SW 1271 (cell line): Measurements from ENCODE around the gene PSMA1.
"Not testable (repeated sequence)": the region's sequence is repeated elsewhere in the genome, so short reads cannot be mapped to it uniquely, and the experiment has no call there.

ENCODE experiments used
- DNase-seq, 2 experiments: peaks; one replicate each; lab custom pipeline; 2025; lab: John Stamatoyannopoulos, UW

The PSMA1 gene

DNA sequence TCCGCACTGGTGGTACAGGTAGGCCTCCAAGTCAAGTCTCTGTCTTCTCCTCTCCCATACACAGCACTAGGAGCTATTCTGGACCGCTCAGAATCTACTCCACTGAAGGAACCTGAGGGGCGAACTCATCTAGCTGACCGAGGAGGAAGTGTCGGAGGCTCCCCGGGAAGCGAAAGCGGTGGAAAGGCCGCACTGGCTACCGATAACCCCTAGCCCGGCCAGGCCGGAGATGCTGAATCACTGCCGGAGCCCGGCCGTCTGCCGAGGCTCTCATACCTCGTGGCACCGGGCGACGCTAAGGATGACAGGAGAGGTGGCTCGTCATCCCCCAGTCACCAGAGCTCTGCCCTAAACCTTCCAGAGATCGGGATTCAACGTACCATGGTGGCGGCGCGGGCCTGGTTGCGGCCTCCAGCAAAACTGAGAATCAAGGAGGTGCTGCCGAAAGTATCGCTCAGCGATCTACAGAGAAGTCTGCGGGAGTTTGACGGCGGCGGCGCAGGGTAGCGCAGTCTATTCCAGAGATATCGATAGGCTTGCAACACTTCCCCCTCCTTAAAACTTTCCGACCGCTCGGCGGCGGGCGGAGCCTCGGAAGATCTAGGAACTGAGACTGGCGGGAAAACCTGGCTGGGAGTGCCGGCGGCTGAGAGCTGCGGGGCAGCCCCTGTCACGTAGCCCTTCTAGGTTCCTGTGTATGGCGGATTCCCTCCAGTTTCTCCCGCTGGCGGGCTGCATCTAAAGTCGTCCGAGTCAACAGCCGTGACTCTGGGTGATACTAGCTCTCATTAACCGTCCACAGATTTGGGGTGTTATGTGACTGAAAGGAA, at the start of gene PSMA1:
Gene PSMA1, minus strand, starts transcription at position 470 of the 830 bp plus-strand sequence. Its CDS starts 87 bp downstream, at position 383.
- DNase-seq = peak; percentile 81 to 97

DNA sequence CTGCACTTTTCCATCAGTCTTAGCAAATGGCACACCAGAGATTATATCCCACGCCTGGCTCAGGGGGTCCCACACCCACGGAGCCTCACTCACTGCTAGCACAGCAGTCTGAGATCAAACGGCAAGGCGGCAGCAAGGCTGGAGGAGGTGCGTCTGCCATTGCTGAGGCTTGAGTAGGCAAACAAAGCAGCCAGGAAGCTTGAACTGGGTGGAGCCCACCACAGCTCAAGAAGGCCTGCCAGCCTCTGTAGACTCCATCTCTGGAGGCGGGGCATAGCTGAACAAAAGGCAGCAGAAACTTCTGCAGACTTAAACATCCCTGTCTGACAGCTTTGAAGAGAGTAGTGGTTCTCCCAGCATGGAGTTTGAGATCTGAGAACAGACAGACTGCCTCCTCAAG, 49.3 kb upstream of the PSMA1 start:
- not testable (repeated sequence) for DNase-seq

GRCh38 chr11:14567064-14567651, 47.0 kb upstream of the PSMA1 start:
- no peak for DNase-seq

- DNase-seq = no peak
Observed at GRCh38 chr11:14566331-14567063, 46.3 kb upstream of the PSMA1 start.

GRCh38 chr11:14565845-14566244, 45.7 kb upstream of the PSMA1 start:
- DNase-seq = no peak

DNA sequence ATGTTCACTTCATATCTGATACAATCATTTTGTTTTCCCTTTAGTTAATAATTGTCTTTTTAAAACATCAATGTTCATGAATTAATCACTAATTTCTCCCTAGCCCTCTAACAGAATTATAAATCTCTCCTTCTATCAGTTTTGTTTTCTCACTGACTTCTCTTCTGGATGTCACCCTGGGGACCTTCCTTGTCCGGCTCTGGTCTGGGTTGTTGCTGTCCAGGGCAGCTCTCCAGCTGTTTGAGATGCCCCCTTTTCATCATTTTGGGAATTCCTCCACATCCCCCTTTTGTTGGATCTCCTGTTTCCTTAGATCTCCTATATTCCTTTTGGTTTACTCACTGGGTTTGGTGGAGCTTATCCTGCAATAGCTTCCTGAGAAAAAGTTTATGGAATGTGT, 35.6 kb upstream of the PSMA1 start:
- no peak for DNase-seq

DNA sequence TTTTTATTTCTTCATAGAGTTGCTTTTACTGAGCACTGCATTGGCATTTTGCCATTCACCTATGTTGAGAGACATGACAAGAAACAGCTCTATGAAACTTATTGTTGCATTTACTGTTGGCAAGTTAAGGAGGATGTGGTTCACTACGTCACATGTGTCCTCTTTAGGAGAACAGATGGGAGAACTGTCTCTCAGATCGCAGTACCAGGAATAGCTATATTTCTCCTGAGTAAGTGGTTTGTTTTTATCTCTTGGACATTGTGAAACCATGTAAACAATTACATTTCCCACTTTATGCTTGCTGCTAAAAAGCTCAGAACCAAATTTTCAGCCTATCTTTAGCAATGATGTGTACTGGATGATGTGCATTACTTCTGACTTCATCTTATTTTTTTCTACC, 34.8 kb upstream of the PSMA1 start:
- no peak for DNase-seq

DNA sequence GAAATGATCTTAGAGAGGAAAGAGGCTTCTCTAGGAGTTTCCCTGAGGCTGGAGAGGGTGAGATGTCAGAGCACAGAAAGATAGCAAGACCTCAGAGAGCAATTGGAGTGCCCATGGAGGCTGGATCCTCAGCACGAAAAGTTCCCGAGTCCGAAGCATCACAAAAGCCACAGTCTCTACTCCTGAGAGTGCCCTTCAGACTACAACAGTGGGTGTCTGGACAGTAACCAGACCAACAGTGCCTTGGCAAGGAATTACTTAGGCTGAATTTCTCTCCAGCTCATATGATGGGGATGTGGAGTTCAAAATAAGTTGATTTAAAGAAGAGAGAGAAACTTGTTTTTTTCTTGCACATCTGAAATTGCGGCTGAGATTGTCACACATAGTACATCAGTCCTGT, 31.9 kb upstream of the PSMA1 start:
- DNase-seq = no peak

DNA sequence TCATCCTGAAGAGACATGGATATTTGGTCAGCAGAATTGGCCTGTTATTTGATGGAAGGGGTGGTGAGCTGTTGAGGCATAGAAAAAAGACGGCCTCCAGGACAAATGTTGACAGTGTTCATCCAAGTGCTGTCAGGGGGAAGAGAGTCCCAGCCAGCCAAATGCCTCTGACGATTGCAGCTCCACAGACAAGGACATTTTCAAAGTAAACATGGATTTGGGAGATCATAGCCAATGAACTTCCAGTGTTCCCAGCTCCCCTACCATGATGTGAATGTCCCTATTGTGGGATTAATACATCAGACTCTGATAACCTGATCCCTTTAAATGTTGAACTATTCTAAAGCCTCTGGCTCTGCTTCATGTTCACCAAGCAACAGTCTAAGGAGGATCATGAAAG, 31.2 kb upstream of the PSMA1 start:
- no peak for DNase-seq

GRCh38 chr11:14549891-14550290, 29.7 kb upstream of the PSMA1 start:
- DNase-seq = no peak

DNA sequence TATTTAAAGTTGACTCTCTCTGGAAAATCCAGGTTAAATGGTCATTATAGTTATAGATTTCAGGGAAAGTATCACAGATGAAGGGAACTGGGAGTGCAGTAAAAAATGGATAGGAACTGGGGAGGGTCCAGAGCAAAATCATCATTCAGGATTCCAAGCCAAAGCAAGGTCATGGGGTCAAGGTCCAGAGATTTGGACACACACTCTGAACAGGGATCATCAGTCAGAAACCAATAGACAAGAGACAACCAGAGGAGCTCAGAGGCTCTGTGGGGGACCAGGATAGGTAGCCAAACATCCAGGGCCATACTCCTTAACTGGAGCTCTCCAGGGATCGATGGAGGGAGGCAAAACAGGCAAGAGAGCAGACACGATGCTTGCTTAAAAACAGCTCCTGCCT, 27.3 kb upstream of the PSMA1 start:
- no peak for DNase-seq

DNA sequence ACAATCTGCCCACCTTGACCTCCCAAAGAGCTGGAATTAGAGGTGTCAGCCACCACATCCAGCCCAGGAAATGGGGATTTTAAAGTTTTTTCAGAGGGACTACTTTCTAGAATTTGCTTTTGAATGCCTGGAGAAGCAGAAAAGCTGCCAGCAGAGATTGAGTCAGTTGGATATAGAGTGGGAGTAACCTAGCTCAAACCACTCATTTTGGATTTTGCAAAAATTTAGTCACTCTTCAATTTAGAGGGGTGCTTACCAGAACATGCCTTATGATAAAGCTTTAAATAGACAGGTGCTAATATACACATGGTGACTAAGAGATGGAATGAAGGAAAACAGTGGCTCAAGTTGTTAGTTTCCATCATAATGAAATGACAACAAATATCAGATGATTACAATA, 26.5 kb upstream of the PSMA1 start:
- DNase-seq = no peak

- DNase-seq = no peak
Observed at GRCh38 chr11:14544611-14545010, 24.4 kb upstream of the PSMA1 start.

- no peak for DNase-seq
Observed at GRCh38 chr11:14543260-14543659, 23.1 kb upstream of the PSMA1 start.

- DNase-seq = no peak
Observed at GRCh38 chr11:14542324-14542723, 22.1 kb upstream of the PSMA1 start.

DNA sequence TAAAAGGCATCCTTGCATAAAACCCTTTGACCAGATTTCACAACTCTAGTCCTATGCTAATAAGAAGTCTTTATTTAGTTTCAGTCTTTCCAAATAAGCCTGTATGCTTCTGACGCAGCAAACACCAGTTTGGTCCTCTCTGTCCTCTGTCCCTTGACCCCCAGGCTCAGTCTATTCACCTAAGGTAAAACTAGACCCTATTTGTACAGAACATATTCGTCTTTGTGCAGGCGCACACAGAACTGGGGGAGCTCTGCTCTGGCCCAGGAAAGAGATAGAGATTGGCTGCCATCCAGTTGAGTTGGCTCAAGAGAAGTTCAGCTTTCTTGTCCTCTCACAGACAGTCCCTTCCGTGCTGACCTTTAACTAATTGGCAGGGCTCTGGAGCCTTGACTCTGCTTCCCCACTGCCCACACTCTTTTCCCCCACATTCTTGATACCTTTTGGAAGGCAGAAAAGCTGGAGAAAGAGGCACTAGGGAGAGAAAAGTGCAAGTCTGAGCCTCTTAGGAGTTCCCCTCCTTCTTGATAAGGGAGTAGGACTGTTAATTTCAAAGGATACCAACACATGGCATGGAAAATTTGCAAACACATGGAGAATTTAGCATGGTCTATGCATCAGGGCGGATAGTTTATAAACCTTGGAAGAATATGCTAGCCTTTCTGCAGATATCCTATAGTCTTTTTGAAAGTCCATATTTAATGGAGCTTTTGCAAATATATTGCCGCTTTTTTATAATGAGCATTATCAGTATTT, 21.2 kb upstream of the PSMA1 start:
- DNase-seq = no peak

GRCh38 chr11:14539982-14540421, 19.8 kb upstream of the PSMA1 start:
- DNase-seq = no peak

DNA sequence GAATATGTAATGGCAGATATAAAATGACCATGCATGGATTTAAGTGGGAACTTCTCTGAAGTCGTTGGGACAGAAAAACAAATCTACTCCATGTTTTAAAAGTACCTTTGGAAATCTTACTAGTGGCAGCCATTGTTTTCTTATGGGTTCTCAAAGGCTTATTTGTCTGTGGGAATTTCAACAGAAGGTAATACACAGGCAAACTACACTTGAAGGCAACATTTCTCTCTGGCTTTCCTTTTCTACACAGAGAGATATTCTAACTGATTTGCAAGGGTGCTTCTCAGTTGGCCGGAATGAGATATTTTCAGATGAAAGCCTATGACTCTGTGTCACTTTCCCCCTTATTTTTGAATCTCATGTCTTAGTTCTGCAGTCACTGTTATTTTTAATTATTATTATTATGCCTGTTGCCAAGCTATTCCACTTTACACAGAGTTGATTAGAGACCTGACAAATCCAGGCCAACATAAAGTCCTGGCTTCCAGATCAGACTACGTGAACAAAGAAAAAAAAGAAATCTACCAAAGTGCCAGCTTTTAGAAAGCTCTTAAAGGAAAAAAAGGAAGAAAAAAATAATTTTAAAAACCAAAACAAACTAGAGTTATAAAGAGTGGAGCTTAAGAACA, 18.9 kb upstream of the PSMA1 start:
- DNase-seq = no peak

GRCh38 chr11:14538271-14538925, 18.2 kb upstream of the PSMA1 start:
- no peak for DNase-seq

GRCh38 chr11:14537134-14537599, 17.0 kb upstream of the PSMA1 start:
- peak in 1 of 2 experiments; percentile 40 for DNase-seq

DNA sequence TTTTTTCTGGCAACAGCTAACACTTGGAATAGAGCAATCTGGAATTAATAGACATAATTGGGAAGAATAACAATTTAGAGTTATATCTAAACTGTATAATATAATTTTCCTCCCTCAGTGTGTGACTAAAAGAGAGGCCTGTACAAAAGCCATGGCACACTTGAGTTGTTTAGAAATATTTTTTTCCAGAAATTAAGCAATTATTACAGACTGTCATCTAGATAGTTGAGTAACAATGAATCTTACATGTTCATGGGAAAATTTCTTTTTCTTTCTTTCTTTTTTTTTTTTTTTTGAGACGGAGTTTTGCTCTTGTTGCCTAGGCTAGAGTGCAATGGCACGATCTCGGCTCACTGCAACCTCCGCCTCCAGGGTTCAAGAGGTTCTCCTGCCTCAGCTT, 15.0 kb upstream of the PSMA1 start:
- DNase-seq = not testable (repeated sequence)
